C4-2B (cell line): ENCODE data around the gene TBC1D22A.

ENCODE experiments used
- H3K27ac ChIP-seq: fragments of 450-650 bp; 2 replicates; pipeline ENCODE4 v1.5.1; 2017
- ZFX ChIP-seq: fragments of 450-650 bp; IDR thresholded peaks from 2 replicates; pipeline ENCODE4 v1.6.1; 2017
- TF ChIP-seq, protein P1 (sequence below): fragments of 450-650 bp; conservative IDR thresholded peaks from 2 replicates; pipeline ENCODE4 v1.5.1; 2017; ENCODE audit warnings: mild to moderate bottlenecking

TBC1D22A gene

DNA sequence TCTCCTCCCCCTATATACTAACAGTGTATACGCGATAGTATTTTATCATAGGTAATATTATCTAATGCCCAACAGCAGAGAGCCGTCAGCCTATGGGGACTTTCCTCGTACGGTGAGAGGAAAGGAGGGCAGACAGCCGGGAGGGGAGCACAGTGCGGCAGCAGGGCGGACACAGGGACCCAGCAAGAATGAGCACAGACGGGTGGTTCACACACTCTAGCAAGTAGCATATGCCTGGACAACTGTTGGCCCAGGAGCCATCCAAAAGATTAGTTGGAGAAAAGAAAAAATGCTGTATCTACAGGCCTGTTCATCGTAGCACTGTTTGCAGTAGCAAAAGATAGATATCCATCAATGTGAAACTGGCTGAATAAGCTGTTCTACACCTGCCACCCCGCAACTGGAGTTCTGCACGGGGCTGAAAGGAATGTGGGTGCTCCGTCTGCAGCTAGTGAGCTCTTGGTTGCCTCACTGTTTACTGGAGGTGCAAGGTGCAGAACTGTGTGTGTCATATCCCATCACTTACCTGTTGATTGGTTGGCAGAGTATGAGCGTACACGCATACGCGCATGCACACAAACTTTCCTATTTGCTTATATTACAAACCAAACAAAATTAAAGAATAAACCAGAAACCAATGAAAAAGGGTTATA, 324.3 kb downstream of the TBC1D22A start:
- no peak for TF ChIP-seq ZFX
- TF ChIP-seq, protein P1, sequence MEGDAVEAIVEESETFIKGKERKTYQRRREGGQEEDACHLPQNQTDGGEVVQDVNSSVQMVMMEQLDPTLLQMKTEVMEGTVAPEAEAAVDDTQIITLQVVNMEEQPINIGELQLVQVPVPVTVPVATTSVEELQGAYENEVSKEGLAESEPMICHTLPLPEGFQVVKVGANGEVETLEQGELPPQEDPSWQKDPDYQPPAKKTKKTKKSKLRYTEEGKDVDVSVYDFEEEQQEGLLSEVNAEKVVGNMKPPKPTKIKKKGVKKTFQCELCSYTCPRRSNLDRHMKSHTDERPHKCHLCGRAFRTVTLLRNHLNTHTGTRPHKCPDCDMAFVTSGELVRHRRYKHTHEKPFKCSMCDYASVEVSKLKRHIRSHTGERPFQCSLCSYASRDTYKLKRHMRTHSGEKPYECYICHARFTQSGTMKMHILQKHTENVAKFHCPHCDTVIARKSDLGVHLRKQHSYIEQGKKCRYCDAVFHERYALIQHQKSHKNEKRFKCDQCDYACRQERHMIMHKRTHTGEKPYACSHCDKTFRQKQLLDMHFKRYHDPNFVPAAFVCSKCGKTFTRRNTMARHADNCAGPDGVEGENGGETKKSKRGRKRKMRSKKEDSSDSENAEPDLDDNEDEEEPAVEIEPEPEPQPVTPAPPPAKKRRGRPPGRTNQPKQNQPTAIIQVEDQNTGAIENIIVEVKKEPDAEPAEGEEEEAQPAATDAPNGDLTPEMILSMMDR: no peak

DNA sequence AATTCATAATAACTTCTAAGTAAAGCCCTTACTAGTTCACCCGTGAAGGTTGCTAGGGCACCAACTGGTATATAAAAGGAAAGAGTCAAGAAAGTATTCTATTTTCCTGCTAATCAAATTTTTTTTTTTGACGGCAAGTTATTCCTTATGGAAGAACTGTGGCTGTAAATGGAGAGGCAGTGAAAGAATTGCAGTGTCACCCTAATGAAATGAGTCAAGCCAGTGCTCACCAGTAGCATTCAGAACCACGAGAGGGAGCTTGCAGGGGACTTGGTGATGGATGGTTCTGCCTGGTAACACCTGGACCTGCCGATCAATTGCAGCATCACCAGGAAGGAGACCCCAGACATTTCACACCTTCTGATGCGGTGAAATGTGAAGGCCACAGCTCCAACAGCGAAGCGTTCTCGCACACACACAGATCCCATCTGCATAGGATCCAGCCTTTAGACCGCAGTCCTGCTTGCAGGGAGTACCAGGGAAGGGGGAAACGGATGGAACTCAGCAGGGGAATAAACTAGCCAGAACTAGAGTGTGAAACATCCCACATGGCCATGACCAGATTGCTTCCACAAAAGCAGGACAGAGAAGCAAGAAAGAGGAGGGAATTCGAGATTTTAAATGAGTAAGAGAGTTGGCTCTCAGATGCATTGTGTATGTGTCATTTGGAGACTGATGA, 326.2 kb downstream of the TBC1D22A start:
- H3K27ac ChIP-seq: no peak overlapping the region
- TF ChIP-seq, protein P1: no peak
- no peak for TF ChIP-seq ZFX

More for the DNA sequence above, 324.3 kb downstream of the TBC1D22A start:
- H3K27ac ChIP-seq: no peak overlapping the region

DNA sequence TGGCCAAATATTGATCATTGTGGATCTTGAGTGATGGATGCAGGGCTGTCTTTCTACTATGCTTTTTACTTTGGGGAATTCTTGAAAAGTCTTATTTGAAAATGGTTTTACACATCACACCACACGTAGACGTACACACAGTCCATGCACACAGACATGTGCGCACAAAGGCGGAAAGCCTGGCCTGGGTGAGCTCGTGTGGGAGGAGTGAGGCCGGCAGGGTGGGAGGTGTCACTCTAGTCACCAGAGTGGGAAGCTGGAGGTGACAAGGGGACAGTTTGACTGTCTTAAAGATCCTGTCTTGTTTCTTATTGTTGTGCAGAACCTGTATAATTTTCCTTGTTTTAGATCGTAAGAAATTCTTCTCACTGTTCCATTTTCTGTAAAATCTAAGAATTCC, 326.9 kb downstream of the TBC1D22A start:
- no peak overlapping the region for H3K27ac ChIP-seq

DNA sequence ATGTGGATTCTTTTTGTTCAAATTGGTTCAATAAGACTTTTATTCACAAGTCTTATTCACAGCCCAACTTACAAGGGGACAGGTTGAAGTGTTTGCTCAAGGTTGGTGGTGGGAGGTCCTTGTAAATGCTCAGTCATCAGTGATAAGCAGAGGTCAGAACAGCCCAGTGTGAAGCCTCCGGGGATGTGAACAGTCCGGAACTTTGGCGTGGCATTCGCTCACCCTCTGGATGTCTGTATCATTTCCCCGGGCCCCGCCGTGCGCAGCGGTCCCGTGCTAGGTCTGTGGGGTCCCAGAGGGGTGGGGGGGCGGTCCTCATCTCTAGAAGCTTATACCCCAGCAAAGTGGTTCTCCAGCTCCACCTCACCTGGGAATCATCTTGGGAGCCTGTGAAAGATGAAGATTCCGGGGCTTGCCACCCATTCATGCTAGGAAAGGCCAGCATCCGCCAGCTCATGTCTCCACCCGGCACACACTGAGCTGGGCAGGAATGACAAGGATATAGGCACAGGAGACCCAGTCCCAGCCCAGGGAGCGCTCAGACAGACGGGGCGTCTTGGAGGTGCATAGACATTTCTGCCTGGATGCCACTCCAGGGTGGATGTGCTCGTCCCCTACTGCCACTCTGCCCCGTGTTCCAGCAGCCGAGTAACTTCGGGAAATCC, 327.5 kb downstream of the TBC1D22A start:
- no peak for TF ChIP-seq ZFX
- TF ChIP-seq, protein P1: no peak
- no peak overlapping the region for H3K27ac ChIP-seq

More for the DNA sequence above, 326.9 kb downstream of the TBC1D22A start:
- TF ChIP-seq, protein P1: no peak
- no peak for TF ChIP-seq ZFX

DNA sequence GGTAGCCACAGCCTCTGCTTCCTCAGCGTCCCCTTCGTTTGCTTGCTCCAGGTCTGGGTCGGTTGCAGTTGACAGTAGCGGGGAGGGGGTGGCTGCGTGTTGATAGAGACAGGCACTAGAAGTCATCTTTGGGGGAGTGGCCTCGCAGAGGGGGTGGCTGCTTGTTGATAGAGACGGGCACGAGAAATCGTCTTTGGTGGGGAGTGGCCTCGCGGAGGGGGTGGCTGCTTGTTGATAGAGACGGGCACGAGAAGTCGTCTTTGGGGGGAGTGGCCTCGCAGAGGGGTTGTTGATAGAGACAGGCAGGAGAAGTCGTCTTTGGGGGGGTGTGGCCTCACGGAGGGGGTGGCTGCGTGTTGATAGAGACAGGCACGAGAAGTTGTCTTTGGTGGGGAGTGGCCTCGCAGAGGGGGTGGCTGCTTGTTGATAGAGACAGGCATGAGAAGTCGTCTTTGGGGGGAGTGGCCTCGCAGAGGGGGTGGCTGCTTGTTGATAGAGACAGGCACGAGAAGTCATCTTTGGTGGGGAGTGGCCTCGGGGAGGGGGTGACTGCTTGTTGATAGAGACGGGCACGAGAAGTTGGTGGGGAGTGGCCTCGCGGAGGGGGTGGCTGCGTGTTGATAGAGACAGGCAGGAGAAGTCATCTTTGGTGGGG, 328.3 kb downstream of the TBC1D22A start:
- TF ChIP-seq, protein P1: no peak
- TF ChIP-seq ZFX: no peak
- no peak overlapping the region for H3K27ac ChIP-seq

DNA sequence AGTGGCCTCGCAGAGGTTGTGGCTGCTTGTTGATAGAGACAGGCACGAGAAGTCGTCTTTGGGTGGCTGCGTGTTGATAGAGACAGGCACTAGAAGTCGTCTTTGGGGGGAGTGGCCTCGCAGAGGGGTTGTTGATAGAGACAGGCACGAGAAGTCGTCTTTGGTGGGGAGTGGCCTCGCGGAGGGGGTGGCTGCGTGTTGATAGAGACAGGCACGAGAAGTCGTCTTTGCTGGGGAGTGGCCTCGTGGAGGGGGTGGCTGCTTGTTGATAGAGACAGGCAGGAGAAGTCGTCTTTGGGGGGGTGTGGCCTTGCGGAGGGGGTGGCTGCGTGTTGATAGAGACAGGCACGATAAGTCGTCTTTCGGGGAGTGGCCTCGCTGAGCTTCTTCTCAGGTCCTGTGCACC, 328.8 kb downstream of the TBC1D22A start:
- TF ChIP-seq, protein P1: no peak
- no peak for TF ChIP-seq ZFX
- no peak overlapping the region for H3K27ac ChIP-seq
